ENCODE data around the gene GNG7.

The GNG7 gene

GRCh38 chr19:2640563-2641331 is 61.7 kb downstream of the GNG7 start:
- no peak overlapping the region for H3K27ac ChIP-seq
- no peak for TF ChIP-seq CTCF (conservative IDR thresholded peaks at IDR 0.05)

DNA sequence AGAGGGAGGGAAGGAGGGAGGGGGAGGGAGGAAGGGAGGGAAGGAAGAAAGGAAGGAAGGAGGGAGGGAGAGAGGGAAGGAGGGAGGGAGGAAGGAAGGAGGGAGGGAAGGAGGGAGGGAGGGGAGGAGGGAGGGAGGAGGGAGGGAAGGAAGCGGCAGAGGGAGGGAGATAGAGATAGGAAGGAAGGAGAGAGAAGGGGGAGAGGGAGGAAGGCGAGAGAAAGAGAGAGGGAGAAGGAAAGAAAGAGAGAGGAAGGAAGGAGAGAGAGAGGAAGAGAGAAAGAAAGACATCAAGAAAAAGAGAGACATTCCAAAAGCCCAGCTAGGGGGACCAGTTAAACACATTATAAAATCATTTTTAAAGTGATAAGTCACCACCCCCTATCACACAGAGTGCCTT is 62.5 kb downstream of the GNG7 start:
- no peak overlapping the region for H3K27ac ChIP-seq
- TF ChIP-seq CTCF (conservative IDR thresholded peaks at IDR 0.05), result no peak

- H3K27ac ChIP-seq, result no peak overlapping the region
- no peak for TF ChIP-seq CTCF (conservative IDR thresholded peaks at IDR 0.05)
Observed at GRCh38 chr19:2638417-2638940, 64.0 kb downstream of the GNG7 start.

DNA sequence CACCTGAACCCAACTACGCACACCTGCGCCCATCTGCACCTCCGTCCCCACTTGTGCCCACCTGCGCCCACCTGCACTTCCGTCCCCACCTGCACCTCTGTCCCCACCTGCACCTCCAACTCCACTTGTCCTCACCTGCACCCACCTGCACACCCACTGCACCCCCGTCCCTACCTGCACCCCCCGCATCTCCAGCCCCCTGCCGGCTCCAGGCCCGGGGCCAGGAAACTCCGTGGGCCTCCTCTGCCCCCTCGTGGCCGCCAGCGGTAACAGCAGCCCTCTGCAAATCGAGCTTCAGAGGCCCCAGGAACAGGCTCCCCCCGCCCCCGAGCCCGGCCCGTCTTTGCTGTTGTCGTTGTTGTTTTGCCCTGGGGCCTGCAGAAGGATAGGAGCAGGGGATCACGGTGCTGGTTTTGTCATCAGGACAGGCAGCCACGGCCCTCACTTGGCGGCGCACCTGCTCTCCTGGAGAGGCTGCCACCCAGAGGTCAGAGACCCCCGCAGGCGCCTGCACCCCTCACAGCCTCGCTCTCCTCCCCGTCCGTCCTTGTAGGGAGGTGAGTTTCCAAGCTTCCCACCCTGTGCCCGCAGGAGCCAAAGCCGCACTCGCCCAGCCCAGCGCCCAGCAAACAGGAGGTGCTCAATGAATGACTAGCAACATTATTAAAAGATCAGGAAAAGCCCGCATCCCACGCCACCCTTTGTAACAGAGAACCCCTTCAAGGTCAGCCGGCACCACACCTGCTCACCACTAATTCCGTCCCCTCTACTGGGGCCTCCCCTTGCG is 65.4 kb downstream of the GNG7 start:
- H3K27ac ChIP-seq, result peak overlapping the region; percentile 30; the same call in 1 of the 2 replicates
- peak; percentile 92 for TF ChIP-seq CTCF (conservative IDR thresholded peaks at IDR 0.05)

- no peak overlapping the region for H3K27ac ChIP-seq
- no peak for TF ChIP-seq CTCF (conservative IDR thresholded peaks at IDR 0.05)
Observed at GRCh38 chr19:2636141-2636896, 66.2 kb downstream of the GNG7 start.

GRCh38 chr19:2634960-2635359 is 67.5 kb downstream of the GNG7 start:
- no peak overlapping the region for H3K27ac ChIP-seq
- TF ChIP-seq CTCF (conservative IDR thresholded peaks at IDR 0.05), result no peak
